ENCODE data around the gene CDK5RAP2.
"Not testable (repeated sequence)": the region's sequence is repeated elsewhere in the genome, so short reads cannot be mapped to it uniquely, and the experiment has no call there.

Gene CDK5RAP2

GRCh38 chr9:120464176-120464886, 115.6 kb downstream of the CDK5RAP2 start:
- no peak for DNase-seq

- DNase-seq, result no peak
Observed at GRCh38 chr9:120463765-120464164, 116.2 kb downstream of the CDK5RAP2 start.

GRCh38 chr9:120461677-120462076, 118.3 kb downstream of the CDK5RAP2 start:
- DNase-seq, result not testable (repeated sequence)

DNA sequence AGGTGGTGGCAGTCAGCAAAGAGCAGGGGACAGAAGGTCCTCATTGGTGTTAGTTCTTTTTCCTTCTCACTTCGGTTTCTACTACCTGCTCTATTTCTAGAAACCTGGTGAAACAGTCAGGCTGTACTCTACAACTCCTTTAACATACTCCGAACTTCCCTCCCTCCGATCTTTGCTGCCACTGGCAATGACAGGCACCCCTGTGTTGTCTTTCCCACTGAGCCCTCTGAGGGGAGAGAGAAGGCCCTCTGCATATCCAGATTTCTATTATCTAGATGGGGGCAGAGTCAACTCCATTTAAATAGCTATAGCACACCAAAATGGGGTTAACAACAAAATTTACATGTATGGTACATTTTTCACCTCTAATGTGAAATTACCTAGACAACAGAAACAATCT, 123.7 kb downstream of the CDK5RAP2 start:
- DNase-seq, result no peak

GRCh38 chr9:120454467-120454866, 125.5 kb downstream of the CDK5RAP2 start:
- DNase-seq, result no peak

DNA sequence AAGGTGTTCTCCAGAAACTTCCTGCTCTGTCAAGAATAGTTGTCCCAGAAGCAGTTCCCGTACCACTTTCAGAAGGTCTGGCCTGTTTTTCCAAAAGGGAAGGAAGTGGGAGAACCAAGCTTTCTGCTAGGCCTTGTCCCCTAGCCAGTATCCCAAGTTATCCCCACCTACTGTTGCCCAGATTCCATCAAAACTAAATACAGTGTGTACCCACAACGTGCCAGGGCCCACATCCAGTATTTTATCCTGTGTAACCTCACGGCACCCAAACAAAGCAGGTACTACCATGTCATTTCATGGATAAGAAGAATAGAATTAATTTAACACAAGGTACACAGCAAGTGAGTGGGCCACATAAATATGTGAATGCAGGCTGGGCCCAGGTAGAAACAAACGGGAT, 126.2 kb downstream of the CDK5RAP2 start:
- no peak for DNase-seq

DNA sequence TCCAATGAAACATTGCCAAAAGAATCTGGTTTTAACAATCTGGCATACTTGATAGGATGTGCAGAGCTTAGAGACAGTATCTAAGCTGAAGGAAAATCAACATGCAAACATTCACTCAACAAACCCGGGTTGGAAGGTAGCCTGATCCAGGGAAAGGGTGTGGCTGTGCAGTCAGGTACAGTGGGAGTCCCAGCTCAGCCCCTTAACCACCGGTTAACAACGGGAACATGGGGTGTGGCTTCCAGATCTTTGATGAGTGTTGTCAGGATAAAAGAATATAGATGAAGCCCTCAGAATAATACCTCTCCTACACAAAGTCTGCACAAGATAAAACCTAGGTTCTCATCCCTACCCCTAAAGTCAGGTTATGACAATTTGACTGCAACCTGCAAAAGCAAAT, 127.3 kb downstream of the CDK5RAP2 start:
- no peak for DNase-seq

DNA sequence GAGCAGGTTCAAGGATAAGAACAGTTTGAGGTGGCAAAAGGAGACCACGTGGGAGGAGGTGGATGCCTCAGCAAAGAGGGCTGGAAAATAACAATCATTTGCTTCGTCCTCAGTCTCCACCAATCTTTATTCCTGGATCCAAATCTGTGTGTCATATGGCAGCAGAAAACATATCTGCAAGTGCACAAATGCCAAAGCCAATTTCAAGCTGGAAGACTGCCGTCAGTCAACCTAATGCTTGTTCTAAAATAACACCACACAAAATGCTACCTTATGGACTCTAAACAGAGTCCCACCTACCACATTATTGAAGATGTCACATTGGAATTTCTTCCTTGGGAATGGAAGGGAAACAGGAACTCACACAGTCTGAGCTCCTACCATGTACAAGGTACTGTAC, 129.1 kb downstream of the CDK5RAP2 start:
- DNase-seq, result no peak

GRCh38 chr9:120449566-120449965, 130.4 kb downstream of the CDK5RAP2 start:
- DNase-seq, result no peak

DNA sequence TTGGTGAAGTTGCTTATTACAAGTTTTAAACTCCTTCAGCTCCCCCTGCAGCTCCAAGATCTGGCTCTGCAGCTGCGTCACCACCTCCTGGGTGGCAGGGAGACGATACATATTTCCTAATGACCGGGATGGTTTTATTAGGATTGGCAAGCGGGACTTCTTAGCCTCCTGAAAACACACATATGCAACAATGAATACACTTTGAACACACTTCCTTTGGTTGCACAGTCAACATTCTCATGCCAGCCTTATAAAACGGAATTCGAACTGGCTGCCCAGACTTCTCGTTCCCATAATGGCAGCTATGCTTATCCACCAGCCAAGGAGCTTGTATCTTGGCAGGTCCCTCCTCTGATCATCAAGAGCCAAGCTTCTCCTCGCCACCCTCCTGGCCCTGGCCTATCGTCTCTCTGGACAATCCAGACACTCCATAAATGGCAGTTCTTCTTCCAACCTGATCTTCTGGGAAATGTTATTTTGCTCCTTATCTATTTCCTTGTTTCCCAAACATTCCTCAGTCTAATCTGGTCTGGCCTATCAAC, 131.9 kb downstream of the CDK5RAP2 start:
- no peak for DNase-seq

- no peak for DNase-seq
Observed at GRCh38 chr9:120446671-120447070, 133.3 kb downstream of the CDK5RAP2 start.

GRCh38 chr9:120443976-120444375, 136.0 kb downstream of the CDK5RAP2 start:
- DNase-seq, result no peak

GRCh38 chr9:120443489-120443888, 136.5 kb downstream of the CDK5RAP2 start:
- no peak for DNase-seq

- no peak for DNase-seq
Observed at GRCh38 chr9:120442308-120442995, 137.5 kb downstream of the CDK5RAP2 start.

DNA sequence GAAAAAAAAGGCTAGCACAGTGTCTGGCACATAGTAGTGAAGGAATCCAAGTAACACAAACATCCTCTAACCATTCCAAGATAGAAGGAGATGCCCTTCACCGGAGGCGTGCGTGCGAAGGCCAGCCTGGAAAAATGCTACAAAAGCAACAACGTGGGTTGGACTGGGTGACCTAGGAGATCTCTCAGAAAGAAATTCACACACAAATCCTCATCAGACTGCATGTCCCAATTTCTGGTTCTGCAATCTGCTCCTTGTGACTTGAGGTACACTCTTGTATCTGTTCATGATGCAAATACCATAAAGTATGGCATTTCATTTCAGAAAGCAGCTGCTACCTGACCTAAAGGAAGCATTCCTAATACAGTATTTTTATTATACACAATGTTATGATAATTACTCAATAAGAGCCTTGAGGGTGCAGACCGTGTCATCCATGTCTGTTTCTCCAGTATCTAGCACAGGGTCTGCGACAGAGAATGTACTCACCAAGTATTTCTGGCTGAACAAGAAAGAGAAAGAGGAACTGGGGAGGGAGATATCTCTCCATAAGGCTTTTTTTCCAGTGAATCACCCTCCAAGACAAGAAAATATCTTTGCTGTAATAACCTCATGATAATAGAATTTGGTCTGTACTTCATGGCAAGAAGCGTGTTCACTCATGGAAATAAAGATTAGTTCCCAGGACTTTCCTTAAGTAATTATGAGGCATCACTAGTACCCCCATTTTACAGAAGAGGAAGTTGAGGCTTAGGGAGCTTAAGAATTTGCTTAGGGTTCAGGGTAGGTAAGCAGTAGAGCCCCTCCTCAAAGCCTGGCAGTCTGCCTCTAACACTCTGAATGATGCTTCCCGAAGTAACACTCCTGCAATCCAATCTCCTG, 138.3 kb downstream of the CDK5RAP2 start:
- no peak for DNase-seq

DNA sequence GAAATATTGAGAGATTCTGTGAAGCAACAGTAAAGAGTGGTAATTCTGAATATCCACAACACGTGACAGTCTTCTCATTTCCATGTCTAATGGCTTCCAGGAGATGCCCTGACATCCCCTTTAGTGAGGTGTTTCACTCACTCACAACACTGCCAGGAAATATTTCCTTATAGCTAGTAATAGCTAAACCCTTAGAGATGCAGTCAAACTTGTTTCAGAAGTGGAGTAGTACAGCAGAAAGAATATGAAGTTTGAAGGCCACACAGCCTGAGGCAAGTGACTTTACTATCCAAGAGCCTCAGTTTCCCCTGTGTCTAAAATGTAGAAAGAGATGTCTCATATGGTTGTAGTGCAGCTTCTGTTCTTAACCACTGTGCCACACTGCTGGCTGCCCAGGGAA, 139.2 kb downstream of the CDK5RAP2 start:
- no peak for DNase-seq

DNA sequence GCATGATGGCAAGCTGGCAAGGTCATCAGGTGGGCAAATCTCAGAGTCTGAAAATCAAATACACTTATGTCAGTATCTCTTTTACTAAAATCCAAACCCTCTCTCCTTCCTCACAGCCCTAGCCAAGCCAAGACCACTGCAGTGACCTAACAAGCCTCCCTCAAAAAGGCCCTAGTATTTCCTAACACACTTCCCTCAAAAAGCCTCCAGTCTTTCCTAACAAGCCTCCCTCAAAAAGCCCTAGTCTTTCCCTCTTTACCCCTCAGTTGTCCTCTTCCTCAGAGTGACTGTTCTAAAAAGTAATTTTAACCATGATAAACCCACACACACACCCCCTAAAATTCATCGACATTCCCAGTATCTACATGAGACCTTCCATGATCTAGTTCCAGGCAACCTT, 140.0 kb downstream of the CDK5RAP2 start:
- no peak for DNase-seq

GRCh38 chr9:120438836-120439546, 141.0 kb downstream of the CDK5RAP2 start:
- DNase-seq, result peak in 1 of 2 experiments; percentile 3

- DNase-seq, result peak; percentile 10 to 36
Observed at GRCh38 chr9:120438111-120438510, 141.9 kb downstream of the CDK5RAP2 start.

GRCh38 chr9:120436983-120437475, 142.9 kb downstream of the CDK5RAP2 start:
- DNase-seq, result peak; percentile 61 to 76

- no peak for DNase-seq
Observed at GRCh38 chr9:120436446-120436845, 143.5 kb downstream of the CDK5RAP2 start.

GRCh38 chr9:120435091-120435490, 144.9 kb downstream of the CDK5RAP2 start:
- no peak for DNase-seq
